HG02970 (cell line): ENCODE results near the gene FAM167B.
A peak's percentile ranks its signal among the peaks of the same experiment; 100 is the strongest.
"Not testable (repeated sequence)": the region's sequence is repeated elsewhere in the genome, so short reads cannot be mapped to it uniquely, and the experiment has no call there.

Experiments
- ATAC-seq: cut with Tn5 transposase; IDR thresholded peaks from one replicate; pipeline ENCODE4 v1.9.1; 2021; ENCODE audit warnings: mild to moderate bottlenecking, moderate library complexity, moderate number of reproducible peaks; ENCODE audit not compliant: unreplicated experiment, low FRiP score

FAM167B gene

GRCh38 chr1:32291708-32292538, 44.9 kb downstream of the FAM167B start, which contains the start of gene HDAC1:
TSS of gene HDAC1 (plus strand) at chr1:32292083. CDS start at chr1:32292170, 87 bp downstream.
- peak; percentile 94 for ATAC-seq

- not testable (repeated sequence) for ATAC-seq
These were observed 51.2 kb downstream of the FAM167B start for GRCh38 chr1:32298211-32298610.
